Hepatocyte (in vitro differentiated cells): ENCODE measurements around the gene TLR7. TPM values are rescaled to one million over a fixed set of nuclear protein-coding genes. Genes with fewer than 3 reads are reported as not detected.

Source experiments
- DNase-seq: peaks from one replicate; pipeline ENCODE4 v3.0.0-alpha.2; 2016; ENCODE audit warnings: low spot score
- H2AFZ ChIP-seq: fragments of 200-600 bp; sonication (generic); 2 replicates; pipeline ENCODE4 v1.6.0; 2016; ENCODE audit warnings: antibody characterized with exemption, mild to moderate bottlenecking
- H3K27ac ChIP-seq: fragments of 200-600 bp; sonication (generic); 2 replicates; pipeline ENCODE4 v1.5.1; 2016; ENCODE audit warnings: mild to moderate bottlenecking
- H3K27me3 ChIP-seq: fragments of 200-600 bp; sonication (generic); 2 replicates; pipeline ENCODE4 v1.6.1; 2016
- H3K36me3 ChIP-seq: fragments of 200-600 bp; sonication (generic); replicated peaks from 2 replicates; pipeline ENCODE4 v1.5.1; 2016; ENCODE audit warnings: low read depth; ENCODE audit not compliant: insufficient read depth
- H3K4me1 ChIP-seq: fragments of 200-600 bp; sonication (generic); 2 replicates; pipeline ENCODE4 v1.5.1; 2016; ENCODE audit warnings: mild to moderate bottlenecking, moderate library complexity; ENCODE audit not compliant: insufficient read depth
- H3K4me2 ChIP-seq: fragments of 200-600 bp; sonication (generic); 2 replicates; pipeline ENCODE4 v1.6.0; 2016
- H3K4me3 ChIP-seq: fragments of 200-600 bp; sonication (generic); 2 replicates; pipeline ENCODE4 v1.5.1; 2016; ENCODE audit warnings: mild to moderate bottlenecking
- H3K79me2 ChIP-seq: fragments of 200-600 bp; sonication (generic); 2 replicates; pipeline ENCODE4 v1.6.0; 2017; ENCODE audit warnings: mild to moderate bottlenecking
- H3K9me2 ChIP-seq: fragments of 200-600 bp; sonication (generic); replicated peaks from 2 replicates; pipeline ENCODE4 v1.6.0; 2017; ENCODE audit warnings: mild to moderate bottlenecking; ENCODE audit not compliant: insufficient read depth
- H3K9me3 ChIP-seq: fragments of 200-600 bp; sonication (generic); 2 replicates; pipeline ENCODE4 v1.5.1; 2016; ENCODE audit warnings: low read depth, mild to moderate bottlenecking
- H4K20me1 ChIP-seq: fragments of 200-600 bp; sonication (generic); 2 replicates; pipeline ENCODE4 v1.6.0; 2016; ENCODE audit warnings: mild to moderate bottlenecking; ENCODE audit not compliant: insufficient read depth, poor library complexity, severe bottlenecking
- CTCF ChIP-seq: fragments of 200-600 bp; sonication (generic); IDR thresholded peaks from 2 replicates; pipeline ENCODE4 v1.5.1; 2016; ENCODE audit warnings: antibody characterized with exemption, mild to moderate bottlenecking; ENCODE audit not compliant: poor library complexity
- EZH2 ChIP-seq: fragments of 200-600 bp; sonication (generic); IDR thresholded peaks from 2 replicates; pipeline ENCODE4 v1.6.1; 2016; ENCODE audit warnings: antibody characterized with exemption, mild to moderate bottlenecking, borderline replicate concordance
- EZH2phosphoT487 ChIP-seq: fragments of 200-600 bp; sonication (generic); IDR thresholded peaks from one replicate; pipeline ENCODE4 v1.6.1; 2018; ENCODE audit warnings: antibody characterized with exemption, mild to moderate bottlenecking, low read depth, moderate library complexity; ENCODE audit not compliant: unreplicated experiment, severe bottlenecking
- WGBS: methylation state at CpG from one replicate; pipeline ENCODE4 v1.1.6; 2016; ENCODE audit warnings: low lambda C conversion rate; ENCODE audit errors: missing lambda C conversion rate; 5-methylcytosine and 5-hydroxymethylcytosine counted together
- polyA plus RNA-seq: library from polyadenylated mRNA; unstranded; fragments of >200 nt; fragmentation: Nextera tagmentation; extraction: Ambion mirVana; gene quantifications from 2 replicates; pipeline ENCODE4 v1.2.1, GENCODE V29; 2016
- total RNA-seq: library from RNA; depleted of rRNA; stranded (reverse); fragments of >200 nt; gene quantifications from 2 replicates; pipeline ENCODE4 v1.2.3, GENCODE V29; 2014

The TLR7 gene
- total and polyA plus RNA-seq, 2 experiments from 2014 or later: 0.60 TPM; not detected in 1

- Histone ChIP-seq H3K27me3 (no peaks in the 10 kb centered on the region), H4K20me1 (no peaks in the 10 kb centered on the region), H3K4me1 (no peaks in the 10 kb centered on the region), H3K4me3 (no peak overlapping the region), H2AFZ (no peak overlapping the region), H3K79me2 (no peaks in the 10 kb centered on the region), H3K9me2 (no peaks in the 10 kb centered on the region), H3K4me2 (no peak overlapping the region), H3K36me3 (no peaks in the 10 kb centered on the region), H3K27ac (no peak overlapping the region), H3K9me3 (no peaks in the 10 kb centered on the region)
- 85% methylated on average over 3 of the region's 3 CpGs for WGBS
- DNase-seq: no peak
- no peak for TF ChIP-seq CTCF
- TF ChIP-seq EZH2phosphoT487: no peak
- no peak for TF ChIP-seq EZH2
Observed at GRCh38 chrX:12886545-12886944, 19.7 kb downstream of the TLR7 start.

- Histone ChIP-seq H3K79me2 (no peaks in the 10 kb centered on the region), H2AFZ (no peak overlapping the region), H3K27me3 (no peaks in the 10 kb centered on the region), H3K9me2 (no peaks in the 10 kb centered on the region), H3K4me2 (no peak overlapping the region), H3K36me3 (no peaks in the 10 kb centered on the region), H3K27ac (no peak overlapping the region), H3K4me1 (no peaks in the 10 kb centered on the region), H4K20me1 (no peaks in the 10 kb centered on the region), H3K4me3 (no peak overlapping the region), H3K9me3 (no peaks in the 10 kb centered on the region)
- 77% methylated on average over 2 of the region's 2 CpGs for WGBS
- DNase-seq: no peak
- TF ChIP-seq CTCF (no peak), EZH2phosphoT487 (no peak), EZH2 (no peak)
Observed at GRCh38 chrX:12887141-12887540, 20.3 kb downstream of the TLR7 start.

- TF ChIP-seq EZH2phosphoT487 (no peak), CTCF (no peak), EZH2 (no peak)
- DNase-seq: no peak
- Histone ChIP-seq H3K9me2 (no peaks in the 10 kb centered on the region), H3K4me1 (no peaks in the 10 kb centered on the region), H3K27me3 (no peaks in the 10 kb centered on the region), H3K4me3 (no peak overlapping the region), H2AFZ (no peak overlapping the region), H4K20me1 (no peaks in the 10 kb centered on the region), H3K9me3 (no peaks in the 10 kb centered on the region), H3K27ac (no peak overlapping the region), H3K36me3 (no peaks in the 10 kb centered on the region), H3K4me2 (no peak overlapping the region), H3K79me2 (no peaks in the 10 kb centered on the region)
- WGBS: 52% methylated on average over 3 of the region's 3 CpGs
Observed at GRCh38 chrX:12887767-12888166, 20.9 kb downstream of the TLR7 start.

GRCh38 chrX:12890467-12890866, 23.6 kb downstream of the TLR7 start:
- Histone ChIP-seq H3K4me1 (no peaks in the 10 kb centered on the region), H2AFZ (no peak overlapping the region), H3K36me3 (no peaks in the 10 kb centered on the region), H3K27me3 (no peaks in the 10 kb centered on the region), H4K20me1 (no peaks in the 10 kb centered on the region), H3K9me3 (no peaks in the 10 kb centered on the region), H3K27ac (no peak overlapping the region), H3K9me2 (no peaks in the 10 kb centered on the region), H3K4me3 (no peak overlapping the region), H3K79me2 (no peaks in the 10 kb centered on the region), H3K4me2 (no peak overlapping the region)
- no peak for TF ChIP-seq EZH2
- DNase-seq: no peak
- 61% methylated on average over 5 of the region's 5 CpGs for WGBS
